GM21528 (cell line): ENCODE data around the gene TRAF7.

ENCODE experiments used
- ATAC-seq: cut with Tn5 transposase; IDR thresholded peaks from one replicate; pipeline ENCODE4 v1.9.1; 2021; ENCODE audit warnings: mild to moderate bottlenecking, moderate library complexity; ENCODE audit not compliant: unreplicated experiment, low FRiP score

Gene TRAF7

GRCh38 chr16:2161911-2162310 lies 6.3 kb downstream of the TRAF7 start:
- ATAC-seq, result no peak

DNA sequence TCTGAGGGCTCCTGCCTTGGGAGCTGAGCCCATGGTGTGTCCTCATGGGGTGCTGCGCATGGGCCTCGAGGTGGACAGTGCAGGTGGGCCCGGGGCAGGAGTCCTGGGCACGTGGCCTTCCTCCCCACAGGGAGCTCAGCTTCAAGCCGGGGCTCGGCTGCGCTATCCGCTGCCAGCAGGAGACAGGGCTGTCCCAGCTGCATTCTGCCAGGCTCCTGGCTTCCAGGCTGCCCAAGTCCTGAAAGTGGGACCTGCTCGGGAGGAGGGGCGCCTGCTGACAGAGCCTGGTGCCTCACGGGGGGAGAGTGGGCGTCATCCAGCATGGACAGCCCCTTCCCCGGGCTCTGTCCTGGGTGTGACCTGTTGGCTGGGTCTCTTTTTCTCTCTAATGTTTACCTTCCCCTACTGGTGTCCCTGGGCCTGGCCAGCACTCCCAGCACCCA lies 7.1 kb downstream of the TRAF7 start:
- no peak for ATAC-seq

DNA sequence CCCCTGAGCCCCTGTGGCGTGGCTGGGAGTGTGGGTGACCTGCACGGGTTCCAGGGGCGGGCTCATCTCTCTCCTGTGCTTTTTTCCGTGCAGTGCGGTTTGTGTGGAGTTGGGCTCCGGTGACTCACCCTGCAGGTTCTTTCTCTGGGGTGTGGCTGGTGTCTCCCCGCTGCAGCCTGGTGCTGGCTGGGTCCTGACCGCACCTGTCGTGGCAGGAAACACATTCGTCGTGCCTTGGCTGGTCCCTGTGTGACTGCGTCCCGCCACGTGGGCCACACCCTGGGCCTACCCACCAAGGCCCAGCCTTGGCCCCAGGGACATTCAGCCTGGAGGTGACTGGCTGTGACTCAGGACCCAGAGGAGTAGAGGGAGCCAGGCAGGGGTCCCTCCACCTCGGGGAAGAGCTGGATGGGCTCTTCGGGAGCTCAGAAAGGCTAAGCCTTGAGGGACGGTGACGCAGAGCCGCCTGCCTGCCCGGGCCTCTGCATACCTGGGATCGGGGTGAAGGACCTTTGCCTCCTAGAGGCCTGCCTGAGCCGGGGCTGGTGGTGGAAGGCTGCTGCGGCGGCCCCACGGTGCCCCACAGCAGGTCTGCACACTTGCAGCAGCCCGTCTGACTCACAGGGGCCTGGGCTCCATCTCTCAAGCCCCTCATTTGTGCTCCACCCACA lies 7.8 kb downstream of the TRAF7 start:
- no peak for ATAC-seq

- no peak for ATAC-seq
Observed at GRCh38 chr16:2165861-2166260, 10.3 kb downstream of the TRAF7 start.

DNA sequence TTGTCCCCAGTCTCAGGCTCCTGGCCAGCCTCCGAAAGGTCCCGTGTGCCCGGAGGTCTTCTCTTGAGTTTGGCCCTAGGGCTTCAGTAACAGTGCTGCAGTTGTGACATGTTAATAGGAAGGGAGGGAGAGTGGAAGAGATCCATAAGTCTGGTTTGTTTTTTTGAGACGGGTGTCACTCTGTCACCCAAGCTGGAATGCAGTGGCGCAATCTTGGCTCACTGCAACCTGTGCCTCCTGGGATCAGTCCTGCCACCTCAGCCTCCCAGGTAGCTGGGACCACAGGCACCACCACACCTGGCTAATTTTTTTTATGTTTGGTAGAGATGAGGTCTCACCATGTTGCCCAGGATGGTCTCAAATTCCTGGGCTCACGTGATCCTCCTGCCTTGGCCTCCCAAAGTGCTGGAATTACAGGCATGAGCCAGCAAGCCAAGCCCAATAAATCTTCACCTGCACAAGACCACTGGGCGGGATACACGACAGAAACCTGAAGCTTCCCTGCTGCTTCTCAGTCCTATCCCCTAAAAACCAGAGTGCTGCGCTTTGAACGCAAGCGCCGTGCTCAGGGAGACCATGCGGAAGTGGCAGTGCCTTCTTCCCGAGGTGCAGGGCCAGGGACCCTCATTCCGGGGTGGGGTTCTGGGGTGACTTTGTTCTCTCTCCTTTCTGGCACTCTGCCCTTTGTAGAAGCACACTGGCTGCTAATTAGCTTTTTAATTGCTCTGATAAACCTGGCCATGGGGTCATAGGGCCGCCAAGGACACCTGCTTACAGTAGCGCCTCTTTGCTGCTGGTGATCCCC lies 10.9 kb downstream of the TRAF7 start:
- ATAC-seq, result no peak

DNA sequence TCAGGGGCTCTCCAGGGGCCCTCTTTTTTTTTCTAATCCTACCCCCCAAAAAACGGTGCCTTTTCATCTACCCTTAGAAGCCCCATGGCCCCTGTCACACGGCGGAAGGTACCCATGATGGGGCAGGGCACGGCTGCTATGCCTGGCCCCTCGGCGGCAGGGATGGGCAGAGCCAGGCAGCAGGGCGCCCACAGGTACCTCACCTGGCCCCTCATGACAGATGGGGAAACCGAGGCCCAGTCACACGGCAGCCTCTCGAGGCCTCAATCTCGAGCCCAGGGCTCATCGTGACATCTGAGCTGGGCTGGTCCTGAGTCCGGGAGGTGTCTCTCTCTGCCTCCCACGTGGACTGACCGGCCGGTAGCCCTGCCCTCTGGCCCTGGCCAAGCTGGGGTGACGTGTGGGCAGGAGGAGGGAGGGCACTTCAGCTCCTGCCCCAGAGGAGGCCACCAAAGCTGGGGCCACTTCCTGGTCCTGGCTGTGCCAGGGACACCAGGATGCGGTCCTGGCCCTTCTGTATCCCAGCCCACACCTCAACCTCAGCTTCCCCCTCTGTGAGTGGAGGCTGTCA lies 11.6 kb downstream of the TRAF7 start:
- ATAC-seq, result no peak

GRCh38 chr16:2170080-2170479 lies 14.5 kb downstream of the TRAF7 start:
- ATAC-seq, result no peak

- no peak for ATAC-seq
Observed at GRCh38 chr16:2170587-2171435, 15.2 kb downstream of the TRAF7 start.

DNA sequence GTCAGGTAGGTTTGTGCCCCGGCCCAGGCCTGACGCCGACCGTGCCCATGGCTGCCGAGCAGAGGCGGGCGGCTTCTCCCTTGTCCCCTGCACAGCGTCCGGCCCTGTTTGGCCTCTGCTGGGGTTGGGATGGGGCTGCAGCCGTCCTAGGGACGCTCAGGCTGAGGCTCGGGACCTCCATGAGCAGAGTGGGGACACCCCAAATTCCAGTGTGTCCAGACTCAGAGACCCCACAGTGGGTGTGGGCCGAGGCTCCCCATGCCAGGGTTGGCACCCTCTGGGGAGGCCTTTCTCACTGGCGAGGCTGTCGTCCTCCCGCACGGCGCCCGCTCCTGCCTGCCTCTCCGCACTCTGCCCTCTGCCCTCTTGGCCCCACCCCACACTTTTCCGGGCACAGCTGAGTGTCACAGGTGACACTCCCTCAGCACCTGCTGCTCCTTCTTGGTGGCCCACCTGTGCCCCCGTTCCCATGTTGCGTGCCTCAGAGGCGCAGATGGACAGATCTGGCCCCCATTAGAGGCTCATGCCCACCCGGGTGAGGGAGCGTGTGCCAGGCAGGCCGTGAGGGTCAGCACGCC lies 16.1 kb downstream of the TRAF7 start:
- ATAC-seq, result no peak

GRCh38 chr16:2172688-2173335 lies 17.2 kb downstream of the TRAF7 start:
- no peak for ATAC-seq

GRCh38 chr16:2173366-2173765 lies 17.8 kb downstream of the TRAF7 start:
- no peak for ATAC-seq

DNA sequence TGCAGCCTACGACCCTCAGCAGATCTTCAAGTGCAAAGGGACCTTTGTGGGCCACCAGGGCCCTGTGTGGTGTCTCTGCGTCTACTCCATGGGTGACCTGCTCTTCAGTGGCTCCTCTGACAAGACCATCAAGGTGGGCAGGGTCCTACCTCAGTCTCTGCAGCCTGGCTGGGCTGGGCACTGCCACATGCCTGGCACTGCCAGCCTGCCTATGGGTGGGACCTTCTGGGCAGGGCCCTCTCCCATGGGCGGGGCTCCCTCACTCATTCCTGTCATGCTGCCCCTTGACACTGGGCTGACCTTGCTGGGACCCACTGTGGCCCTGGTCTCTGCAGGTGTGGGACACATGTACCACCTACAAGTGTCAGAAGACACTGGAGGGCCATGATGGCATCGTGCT lies 18.3 kb downstream of the TRAF7 start:
- no peak for ATAC-seq

DNA sequence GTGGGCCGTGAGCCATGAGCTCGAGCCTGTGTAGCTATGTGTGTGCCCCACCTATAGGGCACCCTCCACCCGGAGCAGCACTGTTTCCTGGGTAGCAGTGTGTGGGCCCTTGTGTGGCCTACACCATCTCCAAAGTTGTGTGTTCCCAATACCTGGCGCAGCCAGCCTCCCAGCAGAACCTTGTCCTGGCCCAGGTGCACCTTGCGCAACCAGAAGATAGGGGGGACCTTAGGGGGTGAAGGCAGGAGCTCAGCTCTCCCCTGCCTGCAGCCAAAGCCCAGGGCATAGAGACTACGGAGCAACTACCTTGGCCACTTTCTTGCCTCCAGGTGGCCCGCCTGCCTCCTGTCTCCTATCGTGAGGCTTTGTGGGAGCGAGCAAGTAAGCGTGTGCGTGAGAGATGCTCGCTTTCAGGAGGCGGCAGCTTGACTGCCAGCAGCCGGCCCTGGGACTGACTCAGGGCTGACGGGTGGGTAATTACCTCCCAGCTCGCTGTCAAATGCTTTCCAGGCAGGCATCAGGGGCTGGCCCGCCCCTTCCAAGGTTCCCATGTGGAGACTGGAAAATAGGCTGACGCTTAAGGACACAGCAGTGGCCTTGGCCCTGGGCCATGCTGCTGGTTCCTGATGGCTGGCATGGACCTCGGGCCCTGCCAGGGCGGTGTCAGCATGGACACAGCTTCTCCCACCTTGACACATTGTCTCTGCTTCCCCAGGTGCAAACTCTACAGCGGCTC lies 19.0 kb downstream of the TRAF7 start:
- no peak for ATAC-seq

GRCh38 chr16:2175454-2175853 lies 19.9 kb downstream of the TRAF7 start:
- ATAC-seq, result no peak

DNA sequence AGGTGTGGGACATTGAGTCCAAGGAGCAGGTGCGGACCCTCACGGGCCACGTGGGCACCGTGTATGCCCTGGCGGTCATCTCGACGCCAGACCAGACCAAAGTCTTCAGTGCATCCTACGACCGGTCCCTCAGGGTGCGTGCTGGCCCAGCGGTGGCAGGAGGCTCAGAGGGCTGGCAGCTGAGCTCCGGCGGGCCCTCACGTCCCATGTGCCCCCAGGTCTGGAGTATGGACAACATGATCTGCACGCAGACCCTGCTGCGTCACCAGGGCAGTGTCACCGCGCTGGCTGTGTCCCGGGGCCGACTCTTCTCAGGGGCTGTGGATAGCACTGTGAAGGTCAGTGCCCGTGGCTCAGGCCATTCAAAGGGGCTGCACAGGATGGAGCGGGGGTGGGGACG lies 20.5 kb downstream of the TRAF7 start:
- ATAC-seq, result no peak

DNA sequence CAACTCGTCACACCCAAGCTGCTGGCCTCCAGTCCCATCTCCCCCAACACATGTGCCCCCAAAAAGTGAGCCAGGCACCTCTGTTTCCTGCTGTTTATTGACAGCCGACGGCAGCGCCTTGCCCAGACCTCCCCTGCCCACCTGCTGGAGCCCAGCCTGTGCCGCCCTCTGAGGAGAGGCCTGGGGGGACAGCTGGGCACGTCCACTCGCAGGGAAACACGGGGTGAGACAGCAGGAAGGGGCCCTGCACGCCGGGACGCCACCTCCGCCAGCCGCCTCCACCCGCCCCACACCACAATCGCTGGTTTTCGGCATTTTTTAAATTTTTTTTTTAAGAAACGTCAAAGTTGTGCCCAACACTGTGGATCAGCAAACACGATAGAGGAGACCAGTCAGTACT lies 21.5 kb downstream of the TRAF7 start:
- no peak for ATAC-seq

DNA sequence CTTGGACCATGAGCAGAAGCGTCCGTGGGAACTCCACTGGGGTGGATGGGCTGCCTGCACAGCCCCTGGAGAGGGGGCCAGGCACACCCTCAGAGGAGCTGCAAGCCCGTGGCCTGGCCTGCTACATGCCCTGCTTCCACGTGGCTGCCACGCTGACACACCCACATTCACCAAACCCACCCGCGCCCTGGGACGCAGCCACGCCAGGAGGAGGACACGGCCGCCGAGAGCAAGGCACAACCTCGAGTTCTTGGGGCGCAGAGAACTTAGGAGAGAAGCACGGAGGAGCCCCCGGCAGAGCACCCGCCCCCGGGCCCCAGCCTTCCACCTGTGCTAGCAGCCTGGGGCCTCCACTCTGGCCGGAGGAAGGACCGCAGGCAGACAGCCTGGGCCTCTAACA lies 22.0 kb downstream of the TRAF7 start:
- no peak for ATAC-seq

DNA sequence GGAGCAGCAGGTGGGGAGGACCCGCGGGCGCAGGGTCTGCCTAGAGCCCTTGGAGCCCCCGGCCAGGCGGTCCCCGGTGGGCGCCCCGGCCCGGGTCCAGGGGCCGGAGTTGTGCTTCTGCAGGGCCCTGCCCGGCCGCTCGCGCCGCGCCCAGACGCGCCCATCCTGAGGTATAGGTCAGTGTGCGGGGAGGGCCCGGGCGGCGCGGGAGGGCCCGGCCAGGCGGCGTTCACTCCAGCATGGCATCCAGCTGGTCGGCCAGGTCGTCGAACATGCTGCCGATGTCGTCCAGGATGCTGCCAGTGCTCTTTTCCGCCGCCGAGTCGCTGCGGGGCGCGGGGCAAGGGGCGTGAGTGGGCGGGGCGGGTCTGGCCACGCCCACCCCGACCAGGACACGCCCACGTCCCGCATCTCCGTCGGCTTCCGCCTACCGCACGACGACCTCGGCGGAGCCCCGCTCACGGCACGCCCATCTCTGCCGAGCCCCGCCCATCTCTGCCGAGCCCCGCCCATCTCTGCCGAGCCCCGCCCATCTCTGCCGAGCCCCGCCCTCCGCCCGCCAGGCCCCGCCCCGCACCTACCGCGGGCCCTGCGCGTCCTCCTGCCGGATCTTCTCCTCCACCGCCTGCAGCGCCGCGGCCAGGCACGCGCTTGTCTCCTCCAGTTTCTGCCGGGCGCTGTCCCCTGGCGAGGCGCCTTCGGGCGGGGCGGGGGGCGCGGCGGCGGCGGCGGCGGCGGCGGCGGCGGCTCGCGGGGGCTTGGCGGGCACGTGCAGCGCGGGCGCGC lies 22.9 kb downstream of the TRAF7 start:
- no peak for ATAC-seq

- no peak for ATAC-seq
Observed at GRCh38 chr16:2179107-2179501, 23.5 kb downstream of the TRAF7 start.
